HG02642 (cell line): Measurements from ENCODE around the gene MAMLD1.
A peak's percentile ranks its signal among the peaks of the same experiment; 100 is the strongest.

Source experiments
- ATAC-seq: cut with Tn5 transposase; IDR thresholded peaks from one replicate; pipeline ENCODE4 v1.9.1; 2021; ENCODE audit warnings: mild to moderate bottlenecking; ENCODE audit not compliant: unreplicated experiment, poor library complexity

Gene MAMLD1

DNA sequence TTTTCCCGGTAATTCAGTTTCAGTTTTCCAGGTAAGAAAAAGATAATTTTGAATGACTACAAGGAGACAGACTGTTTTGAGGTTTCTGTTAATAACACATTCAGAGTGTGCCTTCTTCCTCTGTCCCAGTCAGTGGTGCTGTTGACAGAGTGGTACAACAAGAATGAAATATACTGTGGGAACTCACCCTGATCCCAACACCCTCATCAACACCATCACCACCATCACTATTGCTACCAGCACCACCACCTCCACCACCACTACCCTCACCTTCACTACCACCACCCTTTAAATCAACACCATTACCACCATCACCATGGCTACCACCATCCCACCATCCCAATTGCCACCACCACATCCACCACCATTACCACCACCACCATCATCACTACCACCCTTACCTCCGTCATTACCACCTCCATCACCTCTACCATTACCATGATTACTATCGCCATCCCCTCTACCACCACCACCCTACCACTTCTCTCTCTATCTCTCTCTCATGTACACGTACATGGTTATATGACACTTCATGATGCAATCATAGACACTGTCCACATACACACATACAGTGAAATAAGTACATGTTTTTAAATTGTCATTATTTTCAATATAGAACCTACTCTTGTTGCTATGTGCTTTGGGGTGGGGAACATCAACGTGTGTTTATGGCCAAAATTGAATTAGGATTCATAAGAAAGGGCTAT is 91.5 kb downstream of the MAMLD1 start:
- no peak for ATAC-seq

DNA sequence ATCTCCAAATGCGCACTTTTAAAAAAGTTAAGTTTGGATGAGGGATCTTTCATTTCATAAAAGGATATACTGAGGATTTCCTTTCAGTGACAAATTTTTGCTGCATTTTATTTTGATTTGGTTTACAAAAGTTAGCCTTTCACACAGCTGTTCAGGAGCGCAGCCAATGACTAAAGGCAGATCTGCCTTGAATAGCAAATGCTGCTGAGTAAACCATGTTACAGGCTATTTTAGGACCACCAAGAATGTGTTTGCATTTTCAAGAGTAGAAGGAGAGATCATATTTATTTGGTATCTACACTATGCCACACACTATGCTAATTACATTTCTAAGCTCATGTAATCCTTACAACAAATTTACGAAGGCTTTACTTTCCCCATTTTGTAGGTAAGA is 92.1 kb downstream of the MAMLD1 start:
- no peak for ATAC-seq

DNA sequence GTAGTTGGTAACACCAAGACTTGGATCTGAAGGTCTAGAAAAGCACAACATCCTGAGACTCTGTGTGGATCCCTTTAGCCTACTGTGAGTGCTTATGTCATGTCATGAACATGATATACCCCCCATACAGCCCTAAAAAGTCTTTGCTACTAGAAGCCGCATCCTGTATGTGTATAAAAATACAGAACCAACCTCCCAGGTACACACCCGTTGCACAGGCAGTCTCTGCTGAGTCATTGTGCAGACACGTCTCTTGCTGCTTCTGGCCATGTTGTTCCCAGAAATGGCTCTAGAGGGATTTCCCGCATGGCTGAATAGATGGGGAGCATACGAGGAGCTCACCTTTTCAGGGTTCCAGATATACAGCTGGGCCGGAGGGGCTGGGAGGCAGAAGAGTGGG is 93.3 kb downstream of the MAMLD1 start:
- no peak for ATAC-seq

DNA sequence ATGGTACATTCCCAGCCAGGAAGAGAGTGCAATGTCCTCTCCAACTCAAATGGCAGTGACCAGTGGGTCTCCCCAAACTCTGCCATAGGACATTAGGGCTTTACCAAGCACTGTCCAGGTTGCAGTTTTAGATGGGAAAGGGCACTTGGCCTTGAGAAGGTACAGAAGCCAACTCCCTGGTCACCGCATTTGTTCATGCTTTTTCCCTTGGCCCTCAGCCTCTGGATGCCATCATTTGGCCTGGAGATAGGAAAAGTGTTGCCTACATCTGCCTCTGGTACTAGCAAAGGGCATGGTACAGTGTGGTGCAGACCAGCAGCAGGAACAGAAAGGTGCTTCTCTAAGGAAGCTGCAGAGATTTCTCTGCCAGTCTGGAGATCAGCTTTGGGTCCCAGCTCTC is 93.8 kb downstream of the MAMLD1 start:
- no peak for ATAC-seq

DNA sequence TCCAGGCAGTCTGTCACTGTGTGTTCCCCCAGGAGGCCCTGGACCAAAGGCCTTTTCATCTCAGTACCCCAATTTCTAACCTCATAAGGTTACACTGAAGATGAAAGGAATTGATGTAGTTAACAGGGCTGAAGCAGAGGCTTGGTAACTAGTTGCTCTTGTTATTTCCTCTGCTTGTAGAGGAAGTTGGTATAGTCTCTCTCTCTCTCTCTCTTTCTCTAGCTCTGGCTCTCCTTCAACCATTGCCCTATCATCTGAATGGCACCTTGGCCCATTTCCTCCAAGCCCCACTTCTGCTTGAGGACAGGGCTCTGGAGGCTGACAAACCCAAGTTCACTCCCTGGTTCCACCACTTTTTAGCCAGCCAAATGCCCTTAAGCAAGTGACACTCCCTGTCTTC is 96.1 kb downstream of the MAMLD1 start:
- no peak for ATAC-seq

DNA sequence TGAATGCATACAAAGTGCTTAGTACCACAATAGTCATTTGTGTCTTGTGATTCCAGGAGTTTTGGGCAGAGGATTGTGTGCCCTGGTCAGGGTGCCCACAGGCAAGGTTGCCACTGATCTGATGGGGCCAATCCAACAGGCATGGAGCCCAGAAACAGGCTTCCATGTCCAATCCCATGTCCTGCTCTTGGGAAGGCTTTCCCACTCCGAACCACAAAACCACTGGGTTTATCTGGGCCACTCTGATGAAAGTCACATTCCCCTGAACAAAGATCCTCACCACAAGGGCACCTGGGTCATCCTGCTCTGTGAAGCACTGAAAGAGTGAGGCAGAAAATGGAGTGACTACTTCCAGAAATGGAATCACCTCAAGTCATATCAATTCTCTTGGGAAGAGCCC is 96.9 kb downstream of the MAMLD1 start:
- ATAC-seq = no peak

DNA sequence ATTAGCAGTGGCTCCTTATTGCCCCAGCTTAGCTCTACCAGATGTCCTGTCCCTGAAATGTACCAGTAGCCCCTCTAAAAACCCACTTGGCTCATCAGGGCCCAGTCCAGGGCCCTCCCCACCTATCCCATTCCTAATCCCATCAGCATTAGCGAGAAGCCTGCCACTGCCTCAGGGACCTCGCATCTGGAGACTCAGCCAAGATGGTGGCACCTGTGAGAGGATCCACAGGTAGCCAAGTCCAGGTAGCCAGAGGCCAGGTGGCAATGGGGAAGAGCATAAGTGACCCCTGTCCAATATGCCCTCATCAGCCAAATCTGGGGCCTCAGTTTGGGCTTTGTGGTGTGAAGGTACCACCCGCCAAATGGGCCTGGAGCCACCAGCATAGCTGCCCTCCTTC is 97.7 kb downstream of the MAMLD1 start:
- no peak for ATAC-seq

DNA sequence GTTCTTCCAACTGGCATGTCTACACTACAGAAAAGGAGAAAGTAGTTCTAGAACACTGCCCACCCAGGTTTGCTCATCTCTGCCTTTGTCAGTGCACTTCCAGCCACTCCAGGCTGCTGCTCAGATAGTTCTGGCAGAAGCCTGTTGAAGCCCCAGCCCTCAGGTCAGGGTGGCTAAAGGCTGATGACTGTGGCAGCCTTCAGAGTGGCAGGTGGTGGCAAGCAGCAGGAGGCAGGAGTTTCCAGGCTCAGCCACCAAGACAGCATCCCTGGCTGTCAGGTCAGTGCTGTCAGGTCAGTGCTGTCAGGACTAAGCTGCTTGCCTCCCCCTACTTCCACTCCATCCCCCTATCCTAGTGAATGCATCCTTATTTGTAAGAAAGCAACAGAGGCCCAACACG is 100.4 kb downstream of the MAMLD1 start:
- no peak for ATAC-seq

DNA sequence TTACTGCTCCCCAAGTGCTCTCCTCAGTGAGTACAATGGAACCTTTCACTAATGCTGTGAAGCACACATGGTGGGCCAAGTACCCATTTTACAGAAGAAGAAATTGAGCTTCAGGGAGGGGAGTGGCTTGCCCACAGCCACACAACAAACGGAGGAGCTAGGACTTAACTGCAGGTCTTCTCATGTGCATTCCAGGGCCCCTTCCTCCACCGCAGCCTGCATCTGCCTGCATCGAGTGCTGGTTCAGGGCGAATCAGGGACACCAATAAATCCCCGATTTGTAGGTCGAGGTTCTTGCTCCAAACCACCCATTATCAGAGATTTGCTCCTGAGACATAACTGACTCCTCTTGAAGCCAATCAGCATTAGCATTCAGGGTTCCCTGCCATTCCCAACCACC is 100.9 kb downstream of the MAMLD1 start:
- ATAC-seq = no peak

DNA sequence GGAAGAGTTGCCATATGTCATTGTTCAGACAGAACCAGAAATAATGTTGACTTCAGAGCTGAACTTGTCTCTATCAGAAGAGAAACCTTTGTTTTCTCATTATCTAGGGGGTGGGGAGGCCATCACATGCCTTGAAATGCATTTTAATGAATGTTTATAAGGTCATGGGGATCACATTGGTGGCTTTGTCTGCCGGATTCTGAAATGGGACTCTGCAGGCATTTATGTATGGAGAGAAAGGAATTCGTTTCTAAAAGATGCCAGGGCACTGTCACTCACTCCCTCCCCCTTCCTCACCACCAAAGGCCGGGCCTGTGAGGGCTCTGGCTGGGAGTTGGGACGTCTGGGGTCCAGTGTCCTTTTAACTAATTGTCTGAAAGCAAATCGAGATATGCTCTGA is 102.2 kb downstream of the MAMLD1 start:
- no peak for ATAC-seq

DNA sequence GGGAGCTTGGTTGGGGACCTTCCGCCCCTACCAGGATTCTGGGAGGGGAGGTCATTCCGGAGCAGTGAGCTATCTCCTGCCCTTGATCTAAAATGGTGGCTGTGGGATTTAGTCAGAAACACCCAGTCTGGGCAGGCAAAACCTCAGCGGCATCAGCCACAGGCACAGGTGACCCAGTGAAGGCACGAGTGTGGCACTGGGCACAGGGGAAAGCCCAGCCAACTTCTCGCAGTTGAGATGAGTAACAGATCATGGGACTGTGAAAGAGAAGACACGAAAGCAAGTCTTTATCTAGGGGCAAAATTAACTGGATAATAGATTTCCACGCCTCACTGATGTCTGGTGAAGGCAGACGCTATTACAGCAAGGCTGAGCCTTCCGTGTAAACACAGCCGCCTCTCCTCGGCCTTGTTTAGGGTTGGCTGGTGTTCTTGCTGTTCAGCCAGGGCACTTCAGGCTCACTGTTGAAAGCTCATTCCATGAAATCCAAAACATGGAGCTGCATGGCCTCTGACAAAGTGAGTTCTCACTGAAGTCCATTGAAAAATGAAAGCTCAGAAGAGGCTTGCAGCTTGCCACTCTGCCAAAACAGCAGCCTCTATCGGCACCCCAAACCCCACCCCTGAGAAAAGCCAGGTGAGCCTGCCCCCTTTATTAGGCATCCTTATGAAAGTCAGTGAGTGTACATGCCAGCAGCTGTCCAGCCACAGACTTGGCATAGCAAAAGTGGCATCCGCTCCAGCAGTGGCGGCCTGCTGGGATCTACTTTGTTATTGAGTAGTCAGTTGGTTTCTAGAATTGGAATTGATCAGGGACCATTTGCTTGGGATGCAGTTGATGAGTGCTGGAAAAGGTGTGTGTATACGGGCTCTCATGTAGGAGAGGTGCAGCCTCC is 103.0 kb downstream of the MAMLD1 start:
- ATAC-seq = no peak

DNA sequence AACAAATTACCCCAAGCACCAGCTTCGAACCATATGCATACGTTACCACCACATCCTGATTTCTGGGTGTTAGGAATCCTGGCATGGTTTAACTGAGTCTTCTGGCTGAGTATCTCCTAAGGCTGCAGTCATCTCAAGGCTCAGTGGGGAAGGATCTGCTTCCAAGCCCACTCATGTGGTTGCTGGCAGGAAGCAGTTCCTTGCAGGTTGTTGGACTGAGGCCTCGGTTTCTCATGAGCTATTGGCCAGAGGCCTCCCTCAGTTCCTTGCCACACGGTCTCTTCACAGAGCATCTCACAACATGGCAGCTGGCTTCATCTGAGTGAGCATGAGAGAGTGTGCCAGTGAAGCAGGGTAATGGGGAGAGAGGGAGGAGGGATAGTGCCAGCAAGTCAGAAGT is 109.2 kb downstream of the MAMLD1 start:
- ATAC-seq = no peak

DNA sequence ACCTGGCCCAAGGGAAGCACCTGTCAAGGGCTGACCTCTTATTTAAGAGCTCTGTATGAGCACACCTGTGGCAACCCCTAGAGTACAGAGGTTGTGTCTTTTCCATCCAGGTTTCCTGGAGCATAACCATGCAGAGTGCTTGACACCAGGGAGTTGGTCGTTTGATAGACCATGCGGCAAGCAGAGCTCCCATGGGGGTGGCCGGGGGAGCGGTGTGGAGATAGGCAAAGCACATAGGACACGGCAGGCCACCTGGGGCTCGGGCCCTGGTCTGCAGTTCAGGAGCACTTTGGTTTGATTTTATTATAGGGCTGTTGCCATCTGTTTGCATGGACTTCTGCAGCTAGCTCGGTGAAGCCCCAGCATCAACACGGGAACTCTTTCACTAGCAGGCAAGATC is 110.3 kb downstream of the MAMLD1 start:
- no peak for ATAC-seq

DNA sequence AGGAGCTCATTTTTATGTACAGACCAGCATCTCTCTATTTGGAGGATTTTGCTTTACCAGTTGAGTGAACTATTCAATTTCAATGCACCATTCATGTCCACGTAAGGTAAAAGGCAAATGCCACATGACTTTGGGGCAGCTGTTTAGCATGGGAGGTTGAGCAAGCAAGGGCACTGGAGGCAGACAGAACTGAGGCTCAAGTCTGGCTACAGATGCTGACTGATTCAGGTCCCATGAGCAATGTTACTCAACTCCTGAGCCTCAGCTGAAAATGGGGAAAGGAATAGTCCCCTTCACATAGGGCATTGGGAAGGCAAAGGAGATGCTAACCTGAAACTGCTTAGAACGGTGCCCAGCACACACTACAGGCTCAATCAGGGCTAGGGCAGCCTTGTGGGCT is 112.3 kb downstream of the MAMLD1 start:
- no peak for ATAC-seq

DNA sequence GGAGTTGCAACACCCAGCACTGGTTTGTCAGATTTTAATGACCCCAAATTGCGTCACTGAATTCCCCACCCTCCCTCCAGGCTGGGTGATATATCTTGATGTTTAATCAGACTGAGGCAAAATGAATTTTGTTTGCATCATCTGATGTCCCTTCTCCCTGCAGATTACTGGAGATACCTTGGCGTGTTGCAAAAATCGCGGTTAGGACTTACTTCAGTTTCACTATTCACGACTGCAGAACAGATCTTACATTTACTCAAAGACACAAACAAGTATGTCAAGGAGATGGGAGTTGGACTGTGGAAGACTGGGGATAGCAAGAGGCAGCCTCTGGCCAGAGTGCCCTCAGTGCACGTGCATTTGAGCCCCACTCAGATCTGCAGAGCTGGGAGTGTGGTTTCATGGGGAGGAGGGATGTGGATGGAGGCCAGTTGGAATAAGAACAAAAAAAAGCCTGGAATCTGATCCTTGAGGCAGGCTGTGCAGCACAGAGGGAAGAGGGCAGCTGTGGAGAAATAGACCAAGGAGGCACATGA is 113.1 kb downstream of the MAMLD1 start:
- ATAC-seq = no peak

DNA sequence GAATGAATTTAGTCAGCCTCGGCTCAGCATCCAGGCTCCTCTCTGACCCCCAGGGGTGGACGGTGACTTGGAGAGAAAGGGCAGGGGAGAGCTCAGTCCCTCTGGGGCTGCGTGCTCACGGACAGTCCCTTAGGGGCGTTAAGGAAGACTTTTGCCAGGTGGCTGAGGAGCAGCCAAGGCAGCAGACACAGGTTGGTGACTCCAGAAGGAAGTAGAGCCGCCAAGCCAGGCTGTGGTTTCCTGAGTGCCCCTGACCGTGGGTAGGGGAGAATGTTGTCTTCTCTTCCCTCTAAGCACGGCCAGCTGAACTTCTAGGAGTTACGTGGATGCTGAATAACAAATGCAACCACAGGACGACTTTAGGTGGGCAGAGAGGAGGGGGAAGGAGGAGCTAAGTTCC is 114.3 kb downstream of the MAMLD1 start:
- no peak for ATAC-seq

DNA sequence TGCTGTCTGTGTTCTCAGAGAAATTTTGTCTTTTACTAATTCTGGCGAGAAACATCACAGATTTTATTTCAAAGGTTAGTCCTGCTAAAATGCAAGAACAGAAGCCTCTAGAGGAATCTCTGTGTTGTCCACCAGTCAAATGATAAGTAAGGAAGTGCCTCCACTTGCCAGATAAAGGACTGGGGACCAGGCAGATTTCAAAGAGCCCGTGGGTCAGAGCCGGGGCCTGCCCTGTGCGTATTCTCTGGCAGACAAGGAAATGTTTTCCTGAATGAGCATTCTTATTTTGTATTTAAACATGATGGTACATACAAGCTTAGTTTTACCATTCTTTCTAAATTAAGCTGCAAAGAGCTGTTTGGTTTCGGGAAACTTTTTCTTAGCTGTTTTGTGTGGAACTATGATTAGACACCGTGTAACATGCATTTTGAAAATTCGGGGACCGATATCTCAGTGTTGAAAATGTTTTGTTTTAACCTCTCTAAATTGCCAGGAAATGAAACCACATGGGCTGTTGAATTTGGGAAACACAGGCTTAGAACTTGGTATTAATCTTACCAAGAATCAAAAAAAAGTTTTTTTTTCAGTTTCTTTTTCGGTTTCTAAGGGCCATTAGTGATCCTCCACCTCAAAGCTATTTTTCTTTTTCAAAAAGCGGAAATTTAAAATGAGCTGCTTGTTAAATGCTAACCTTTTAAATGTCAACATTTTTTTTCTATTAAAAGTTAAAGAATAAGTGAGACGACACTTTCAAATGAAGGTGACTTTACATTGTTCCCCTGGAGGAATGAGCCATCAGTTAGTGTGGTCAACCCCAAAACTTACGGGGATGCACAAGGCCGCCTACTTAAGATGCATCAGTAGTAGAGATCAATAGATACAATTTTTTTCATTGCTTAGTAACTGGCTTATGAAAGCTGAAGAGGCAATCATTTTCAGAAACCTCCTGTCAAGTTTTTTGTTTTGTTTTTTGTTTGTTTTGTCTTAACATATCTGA is 115.7 kb downstream of the MAMLD1 start:
- ATAC-seq = peak; percentile 53

DNA sequence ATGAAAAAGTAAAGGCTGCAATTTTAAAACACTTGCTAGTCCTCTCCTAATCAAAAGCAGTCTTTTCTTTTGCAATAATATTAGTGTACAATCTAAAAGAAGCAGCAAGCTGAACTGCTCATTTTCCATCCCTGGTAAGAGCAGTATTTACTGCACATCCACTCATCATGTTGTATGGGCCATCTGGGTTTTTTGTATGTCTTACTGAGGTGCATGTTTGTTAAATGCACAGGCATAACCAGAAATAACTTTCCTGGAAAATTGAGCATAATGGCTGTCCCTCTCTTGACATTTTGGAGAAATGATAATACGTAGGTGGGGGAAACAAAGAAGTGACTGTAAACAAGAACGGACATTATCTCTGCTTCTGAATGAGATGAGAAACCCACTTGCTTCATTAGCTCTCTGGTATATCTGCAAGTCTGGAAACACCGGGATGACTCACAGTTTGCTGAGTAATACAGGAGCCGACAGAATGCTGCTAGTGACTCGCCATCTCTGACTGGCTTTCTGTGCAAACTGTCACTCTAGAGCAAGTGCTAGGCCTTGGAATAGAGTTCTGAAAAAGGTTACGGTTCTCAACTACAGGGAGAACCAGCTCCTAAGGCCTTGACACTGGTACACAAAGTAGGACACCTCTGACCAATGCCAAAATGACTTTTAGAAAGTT is 119.6 kb downstream of the MAMLD1 start:
- peak; percentile 70 for ATAC-seq

DNA sequence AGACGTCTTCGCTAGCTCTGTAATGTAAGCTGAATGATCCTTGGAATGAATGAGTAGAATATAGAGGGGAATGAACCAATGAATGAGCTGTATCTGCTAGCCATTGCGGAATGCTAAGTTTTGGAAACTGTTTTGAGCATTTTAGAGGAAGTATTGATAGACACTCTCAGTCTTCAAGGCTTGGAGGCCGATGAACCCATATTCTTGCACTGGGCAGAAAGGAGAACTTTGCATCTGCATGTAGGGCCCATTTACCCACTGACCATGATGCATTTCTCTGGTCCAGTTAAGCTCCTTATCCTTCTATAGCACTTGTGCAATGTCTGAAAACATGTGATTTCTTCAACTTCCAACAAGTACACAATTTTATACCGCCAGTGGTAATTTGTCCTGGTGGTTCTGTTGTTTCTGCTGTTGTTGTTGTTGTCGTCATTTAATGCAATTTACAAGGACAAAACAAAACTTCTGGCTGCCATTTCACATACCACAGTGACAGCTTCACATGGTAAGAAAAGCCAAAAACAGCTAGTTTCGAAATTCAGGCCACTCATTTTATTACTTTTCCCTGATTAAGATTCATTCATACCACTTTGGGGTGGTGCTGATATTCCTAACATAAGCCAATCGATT is 120.4 kb downstream of the MAMLD1 start:
- no peak for ATAC-seq
